Mesenchymal stem cell (in vitro differentiated cells and primary cell): Measurements from ENCODE around the gene ZFYVE28.

Source experiments
- DNase-seq: peaks from one replicate; pipeline ENCODE4 v3.0.0-alpha.2; 2013
- H2AFZ ChIP-seq: one replicate; pipeline ENCODE4 v1.6.1; 2013; ENCODE audit warnings: low read depth, mild to moderate bottlenecking, control low read depth, inconsistent platforms, low read length, moderate library complexity
- H2AK5ac ChIP-seq: 2 replicates; pipeline ENCODE4 v1.6.1; 2013; ENCODE audit warnings: low read length, moderate library complexity, mild to moderate bottlenecking, inconsistent platforms; ENCODE audit not compliant: severe bottlenecking
- H2BK120ac ChIP-seq: one replicate; pipeline ENCODE4 v1.6.1; 2013; ENCODE audit warnings: low read depth, mild to moderate bottlenecking, inconsistent platforms, low read length, moderate library complexity
- H2BK12ac ChIP-seq, 2 experiments: one replicate each; pipeline ENCODE4 v1.6.1; 2013; ENCODE audit warnings: inconsistent platforms in 2 of 2, low read length in 2 of 2, mild to moderate bottlenecking in 2 of 2, moderate library complexity in 2 of 2, control low read depth in 1 of 2
- H2BK15ac ChIP-seq: one replicate; pipeline ENCODE4 v1.6.1; 2013; ENCODE audit warnings: mild to moderate bottlenecking, low read depth, inconsistent platforms; ENCODE audit not compliant: poor library complexity, severe bottlenecking
- H2BK5ac ChIP-seq: 2 replicates; pipeline ENCODE4 v1.6.1; 2013; ENCODE audit warnings: low read depth, mild to moderate bottlenecking, low read length, control low read depth, inconsistent platforms; ENCODE audit not compliant: poor library complexity, severe bottlenecking
- H3K14ac ChIP-seq, 2 experiments: one replicate each; pipeline ENCODE4 v1.6.1; 2013; ENCODE audit warnings: inconsistent platforms in 2 of 2, low read length in 2 of 2, control low read depth in 1 of 2, mild to moderate bottlenecking in 1 of 2, moderate library complexity in 1 of 2
- H3K18ac ChIP-seq, 2 experiments: one replicate each; pipeline ENCODE4 v1.6.1; 2013; ENCODE audit warnings: inconsistent platforms in 2 of 2, low read length in 2 of 2, control low read depth in 1 of 2, low read depth in 1 of 2, mild to moderate bottlenecking in 1 of 2
- H3K23ac ChIP-seq, 2 experiments: one replicate each; pipeline ENCODE4 v1.6.1; 2013; ENCODE audit warnings: inconsistent platforms in 2 of 2, low read length in 2 of 2, mild to moderate bottlenecking in 2 of 2, moderate library complexity in 2 of 2, control low read depth in 1 of 2
- H3K27ac ChIP-seq: 2 replicates; pipeline ENCODE4 v1.5.1; 2013; ENCODE audit warnings: mild to moderate bottlenecking, moderate library complexity, low read length, control low read depth, inconsistent platforms; ENCODE audit not compliant: poor library complexity, severe bottlenecking
- H3K27me3 ChIP-seq, 2 experiments: 2 replicates each; pipeline versions ENCODE4 v1.6.1 to v1.7.0; 2013; ENCODE audit warnings: low read length in 2 of 2, mild to moderate bottlenecking in 2 of 2, moderate library complexity in 2 of 2, control low read depth in 1 of 2, inconsistent platforms in 1 of 2; ENCODE audit not compliant: control insufficient read depth in 1 of 2, insufficient read depth in 1 of 2
- H3K36me3 ChIP-seq, 2 experiments: 2 replicates each; pipeline versions ENCODE4 v1.6.1 to v1.7.0; 2013; ENCODE audit warnings: low read length in 2 of 2, control low read depth in 1 of 2, inconsistent platforms in 1 of 2, low read depth in 1 of 2, mild to moderate bottlenecking in 1 of 2; ENCODE audit not compliant: insufficient read depth in 2 of 2, control insufficient read depth in 1 of 2
- H3K4ac ChIP-seq, 2 experiments: one replicate each; pipeline ENCODE4 v1.6.1; 2013; ENCODE audit warnings: inconsistent platforms in 2 of 2, low read length in 2 of 2, mild to moderate bottlenecking in 2 of 2, moderate library complexity in 2 of 2, control low read depth in 1 of 2, low read depth in 1 of 2
- H3K4me1 ChIP-seq: 2 replicates; pipeline ENCODE4 v1.6.1; 2013; ENCODE audit warnings: low read depth, low read length, control low read depth; ENCODE audit not compliant: control insufficient read depth, insufficient read depth
- H3K4me2 ChIP-seq: 2 replicates; pipeline ENCODE4 v1.6.1; 2013; ENCODE audit warnings: low read length, mild to moderate bottlenecking, inconsistent platforms; ENCODE audit not compliant: poor library complexity, severe bottlenecking
- H3K4me3 ChIP-seq, 2 experiments: 2 replicates each; pipeline versions ENCODE4 v1.5.1 to v1.7.0; 2013; ENCODE audit warnings: low read length in 2 of 2, mild to moderate bottlenecking in 2 of 2, control low read depth in 1 of 2, low read depth in 1 of 2; ENCODE audit not compliant: insufficient read depth in 1 of 2
- H3K79me1 ChIP-seq: replicated peaks from 2 replicates; pipeline ENCODE4 v1.6.1; 2013; ENCODE audit warnings: mild to moderate bottlenecking, control low read depth, low read length, inconsistent platforms; ENCODE audit not compliant: poor library complexity, severe bottlenecking
- H3K9ac ChIP-seq: 2 replicates; pipeline ENCODE4 v1.7.0; 2013; ENCODE audit warnings: mild to moderate bottlenecking, low read length, moderate library complexity
- H3K9me3 ChIP-seq: 2 replicates; pipeline ENCODE4 v1.7.0; 2013; ENCODE audit warnings: mild to moderate bottlenecking, low read length; ENCODE audit not compliant: control insufficient read depth
- H4K8ac ChIP-seq: one replicate; pipeline ENCODE4 v1.6.1; 2013; ENCODE audit warnings: inconsistent platforms, mild to moderate bottlenecking, low read length, moderate library complexity
- H4K91ac ChIP-seq: one replicate; pipeline ENCODE4 v1.6.1; 2013; ENCODE audit warnings: mild to moderate bottlenecking, low read length, inconsistent platforms
- WGBS: methylation state at CpG from one replicate; pipeline ENCODE4 v1.1.7; 2013; ENCODE audit warnings: mixed read lengths; 5-methylcytosine and 5-hydroxymethylcytosine counted together

Gene ZFYVE28

DNA sequence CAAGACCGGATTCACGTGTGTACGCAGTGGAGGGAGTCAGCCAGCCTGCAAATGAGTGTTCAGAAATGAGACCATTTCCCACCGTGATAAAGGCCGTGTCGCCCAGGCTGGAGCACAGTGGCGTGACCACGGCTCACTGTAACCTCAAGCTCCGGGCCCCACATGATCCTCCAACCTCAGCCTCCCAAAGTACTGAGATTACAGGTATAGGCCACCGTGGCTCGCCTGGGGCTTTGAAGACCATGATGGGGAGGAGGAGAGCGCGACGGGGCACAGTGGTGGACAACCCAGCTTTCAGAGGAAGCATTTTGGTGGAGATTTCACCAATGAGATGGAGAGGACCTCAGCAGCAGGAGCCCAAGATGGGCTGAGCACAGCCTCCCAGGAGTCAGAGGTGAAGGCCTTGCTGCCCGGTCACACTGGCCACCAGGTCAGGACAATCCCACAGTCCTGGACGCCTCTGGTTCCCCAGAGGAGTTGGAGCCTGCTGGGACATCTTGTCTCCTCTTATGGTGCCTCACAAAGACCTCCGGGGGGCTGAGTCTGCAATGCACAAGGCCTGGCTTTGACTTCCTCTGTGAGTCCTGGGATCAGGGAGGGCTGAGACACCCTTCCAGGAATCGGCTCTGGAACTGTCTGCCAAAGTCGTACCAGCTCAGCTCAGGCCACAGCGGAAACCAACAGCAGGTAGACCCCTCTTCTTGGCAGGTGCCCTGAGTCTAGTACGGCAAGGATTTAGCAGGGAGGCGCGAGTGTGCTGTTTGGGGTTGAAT lies 134.1 kb downstream of the ZFYVE28 start:
- Histone ChIP-seq H3K14ac (no peak overlapping the region), H3K9me3 (no peaks in the 10 kb centered on the region), H4K91ac (no peak overlapping the region), H2AFZ (no peak overlapping the region), H3K9ac (no peak overlapping the region), H3K27ac (no peak overlapping the region), H3K79me1 (peaks cover 14% of the 10 kb centered on the region), H2BK5ac (no peak overlapping the region), H4K8ac (no peak overlapping the region), H3K18ac (no peak overlapping the region), H3K23ac (no peak overlapping the region), H2AK5ac (no peak overlapping the region), H3K36me3 (peaks cover 0 to 57% of the 10 kb centered on the region in 2 experiments), H3K27me3 (no peaks in the 10 kb centered on the region), H2BK15ac (no peak overlapping the region), H3K4me2 (no peak overlapping the region), H2BK120ac (no peak overlapping the region), H3K4ac (no peak overlapping the region), H3K4me3 (no peak overlapping the region), H2BK12ac (no peak overlapping the region), H3K4me1 (peaks cover 8% of the 10 kb centered on the region)
- 96% methylated on average over 23 of the region's 23 CpGs for WGBS
- DNase-seq: no peak

DNA sequence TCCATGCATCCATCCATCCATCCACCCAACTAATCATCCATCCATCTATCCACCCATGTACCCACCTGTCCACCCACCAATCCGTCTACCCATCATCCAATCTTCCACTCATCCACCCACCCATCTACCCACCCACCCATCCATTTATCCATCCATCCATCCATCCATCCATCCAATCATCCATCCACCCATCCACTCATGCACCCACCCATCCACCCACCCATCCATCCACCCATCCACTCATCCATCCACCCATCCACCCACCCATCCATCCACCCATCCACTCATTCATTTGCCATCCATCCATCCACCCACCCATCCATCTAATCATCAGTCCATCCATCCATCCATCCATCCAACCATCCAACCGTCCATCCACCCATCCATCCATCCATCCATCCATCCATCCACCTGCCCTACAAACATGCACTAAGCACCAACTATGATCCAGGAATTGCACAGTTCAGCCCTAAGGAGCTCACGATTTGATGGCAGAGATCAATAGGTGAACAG lies 135.2 kb downstream of the ZFYVE28 start:
- DNase-seq: no peak
- Histone ChIP-seq H2AFZ (no peak overlapping the region), H3K9me3 (no peaks in the 10 kb centered on the region), H3K4me1 (peaks cover 6% of the 10 kb centered on the region), H4K91ac (no peak overlapping the region), H3K9ac (no peak overlapping the region), H2BK15ac (no peak overlapping the region), H3K4me3 (no peak overlapping the region), H3K23ac (no peak overlapping the region), H2BK120ac (no peak overlapping the region), H3K18ac (no peak overlapping the region), H3K14ac (no peak overlapping the region), H3K36me3 (peaks cover 0 to 54% of the 10 kb centered on the region in 2 experiments), H3K4ac (no peak overlapping the region), H3K4me2 (no peak overlapping the region), H2AK5ac (no peak overlapping the region), H3K27me3 (no peaks in the 10 kb centered on the region), H2BK5ac (no peak overlapping the region), H2BK12ac (no peak overlapping the region), H3K79me1 (peaks cover 13% of the 10 kb centered on the region), H4K8ac (no peak overlapping the region), H3K27ac (no peak overlapping the region)
- WGBS: 84% methylated on average over 3 of the region's 3 CpGs

DNA sequence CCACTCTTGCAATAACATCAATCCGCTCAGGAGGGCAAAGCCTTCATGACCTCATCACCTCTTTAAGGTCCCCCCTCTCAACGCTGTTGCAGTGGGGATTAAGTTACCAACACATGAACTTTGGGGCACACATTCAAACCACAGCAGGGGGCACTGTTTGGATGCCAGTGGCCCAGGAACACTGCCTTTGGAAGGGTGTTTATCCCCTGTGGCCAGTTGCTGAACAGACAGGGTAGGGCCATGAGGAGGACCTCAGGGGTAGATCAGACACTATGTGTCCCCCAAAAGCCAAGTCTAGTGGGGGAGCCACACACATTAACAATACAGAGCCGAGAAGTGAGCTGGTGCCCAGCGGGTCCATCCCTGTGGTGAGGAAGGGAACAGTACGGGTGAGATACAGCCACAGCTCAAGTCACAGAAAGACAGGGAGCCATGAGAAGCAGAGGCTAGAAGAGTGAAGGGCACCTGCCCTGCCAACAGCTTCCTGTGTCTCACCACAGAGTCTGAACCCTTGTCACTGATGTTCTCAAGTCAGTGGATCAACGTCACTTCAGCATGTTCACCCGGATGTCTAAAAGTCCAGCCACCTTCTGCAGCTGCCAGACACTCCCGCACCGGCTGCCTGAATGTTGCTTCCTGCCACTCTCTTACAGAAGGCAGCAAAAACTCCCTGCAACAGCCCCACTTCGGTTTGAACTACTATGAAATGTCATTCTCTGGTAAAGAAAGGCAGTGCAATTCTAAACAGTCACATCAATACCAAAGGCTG lies 136.7 kb downstream of the ZFYVE28 start:
- no peak overlapping the region for H3K4me2 ChIP-seq
- no peak overlapping the region for H2BK12ac ChIP-seq
- DNase-seq: no peak
- no peak overlapping the region for H3K27ac ChIP-seq
- no peak overlapping the region for H4K8ac ChIP-seq
- H2AK5ac ChIP-seq: no peak overlapping the region
- no peak overlapping the region for H4K91ac ChIP-seq
- H2AFZ ChIP-seq: no peak overlapping the region
- H3K4me1 ChIP-seq: peaks cover 2% of the 10 kb centered on the region
- no peak overlapping the region for H3K4me3 ChIP-seq
- H3K23ac ChIP-seq: no peak overlapping the region
- H3K27me3 ChIP-seq: no peaks in the 10 kb centered on the region
- peaks cover 0 to 48% of the 10 kb centered on the region in 2 experiments for H3K36me3 ChIP-seq
- no peak overlapping the region for H3K14ac ChIP-seq
- H3K79me1 ChIP-seq: peaks cover 14% of the 10 kb centered on the region
- no peak overlapping the region for H2BK120ac ChIP-seq
- no peak overlapping the region for H2BK5ac ChIP-seq
- H2BK15ac ChIP-seq: no peak overlapping the region
- WGBS: 88% methylated on average over 10 of the region's 10 CpGs
- H3K18ac ChIP-seq: no peak overlapping the region
- H3K9me3 ChIP-seq: no peaks in the 10 kb centered on the region
- H3K9ac ChIP-seq: no peak overlapping the region
- no peak overlapping the region for H3K4ac ChIP-seq
